Stomach (tissue), 4 donors: Measurements from ENCODE around the gene XYLT1.

ENCODE experiments used
- EP300 ChIP-seq: sonication (generic); formaldehyde crosslinking; IDR thresholded peaks from one replicate; pipeline ENCODE4 v1.6.1; 2017; ENCODE audit warnings: antibody characterized with exemption
- POLR2A ChIP-seq, 4 donors: fragments of 450-650 bp; IDR thresholded peaks; one replicate each; pipeline ENCODE4 v1.6.1; 2016; ENCODE audit warnings: antibody characterized with exemption in 4 of 4, control low read depth in 2 of 4, mild to moderate bottlenecking in 1 of 4, moderate library complexity in 1 of 4
- TF ChIP-seq, protein P1 (sequence below), 7 experiments: fragments of 450-650 bp in 4 of 7; fragments of 200-600 bp in 3 of 7; sonication (generic) in 3 of 7; IDR thresholded peaks; one replicate each; pipeline ENCODE4 v1.5.1; 2016 to 2019; ENCODE audit warnings: antibody characterized with exemption in 7 of 7, control low read depth in 2 of 7, mild to moderate bottlenecking in 1 of 7

DNA sequence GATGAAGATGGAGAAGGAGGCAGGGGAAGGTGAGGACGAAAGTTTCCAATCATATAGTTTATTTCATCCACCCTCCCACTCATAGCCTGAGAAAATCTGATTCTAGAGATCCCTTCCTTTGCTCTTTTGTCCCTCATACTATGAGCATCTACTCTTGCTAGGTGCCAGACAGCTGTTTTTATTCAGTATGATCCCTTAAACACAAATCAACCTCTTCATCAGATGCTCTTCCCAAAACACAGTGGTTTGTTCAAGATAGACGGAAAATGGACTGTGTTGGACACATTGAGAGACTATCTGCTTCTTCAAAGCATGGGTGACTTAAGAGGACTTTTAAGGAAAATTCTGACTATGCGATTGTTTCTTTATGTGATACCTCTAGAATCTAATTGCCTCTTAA lies 49.4 kb upstream of the XYLT1 start:
- TF ChIP-seq, protein P1, sequence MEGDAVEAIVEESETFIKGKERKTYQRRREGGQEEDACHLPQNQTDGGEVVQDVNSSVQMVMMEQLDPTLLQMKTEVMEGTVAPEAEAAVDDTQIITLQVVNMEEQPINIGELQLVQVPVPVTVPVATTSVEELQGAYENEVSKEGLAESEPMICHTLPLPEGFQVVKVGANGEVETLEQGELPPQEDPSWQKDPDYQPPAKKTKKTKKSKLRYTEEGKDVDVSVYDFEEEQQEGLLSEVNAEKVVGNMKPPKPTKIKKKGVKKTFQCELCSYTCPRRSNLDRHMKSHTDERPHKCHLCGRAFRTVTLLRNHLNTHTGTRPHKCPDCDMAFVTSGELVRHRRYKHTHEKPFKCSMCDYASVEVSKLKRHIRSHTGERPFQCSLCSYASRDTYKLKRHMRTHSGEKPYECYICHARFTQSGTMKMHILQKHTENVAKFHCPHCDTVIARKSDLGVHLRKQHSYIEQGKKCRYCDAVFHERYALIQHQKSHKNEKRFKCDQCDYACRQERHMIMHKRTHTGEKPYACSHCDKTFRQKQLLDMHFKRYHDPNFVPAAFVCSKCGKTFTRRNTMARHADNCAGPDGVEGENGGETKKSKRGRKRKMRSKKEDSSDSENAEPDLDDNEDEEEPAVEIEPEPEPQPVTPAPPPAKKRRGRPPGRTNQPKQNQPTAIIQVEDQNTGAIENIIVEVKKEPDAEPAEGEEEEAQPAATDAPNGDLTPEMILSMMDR (IDR thresholded peaks at IDR 0.05) = no peak
- TF ChIP-seq POLR2A (IDR thresholded peaks at IDR 0.05) (no peak), EP300 (no peak)
